GM13976 (cell line): Measurements from ENCODE around the gene GRIP1.

ENCODE experiments used
- DNase-seq: peaks from one replicate; pipeline ENCODE4 v3.0.0; 2012; ENCODE audit warnings: low spot score
- CTCF ChIP-seq: IDR thresholded peaks from 2 replicates; pipeline ENCODE4 v1.5.1; 2012; ENCODE audit warnings: borderline replicate concordance, mild to moderate bottlenecking; ENCODE audit not compliant: insufficient read depth; ENCODE audit errors: extremely low read depth, missing control alignments, control extremely low read depth
- in situ Hi-C: fragments of 300-500 bp; cut with MboI; formaldehyde crosslinking; loops from one replicate; pipeline ENCODE4 v1.12.0; 2022; ENCODE audit warnings: low sequenced_read_pairs, mixed read lengths, inconsistent platforms; ENCODE audit not compliant: unreplicated experiment

The GRIP1 gene

DNA sequence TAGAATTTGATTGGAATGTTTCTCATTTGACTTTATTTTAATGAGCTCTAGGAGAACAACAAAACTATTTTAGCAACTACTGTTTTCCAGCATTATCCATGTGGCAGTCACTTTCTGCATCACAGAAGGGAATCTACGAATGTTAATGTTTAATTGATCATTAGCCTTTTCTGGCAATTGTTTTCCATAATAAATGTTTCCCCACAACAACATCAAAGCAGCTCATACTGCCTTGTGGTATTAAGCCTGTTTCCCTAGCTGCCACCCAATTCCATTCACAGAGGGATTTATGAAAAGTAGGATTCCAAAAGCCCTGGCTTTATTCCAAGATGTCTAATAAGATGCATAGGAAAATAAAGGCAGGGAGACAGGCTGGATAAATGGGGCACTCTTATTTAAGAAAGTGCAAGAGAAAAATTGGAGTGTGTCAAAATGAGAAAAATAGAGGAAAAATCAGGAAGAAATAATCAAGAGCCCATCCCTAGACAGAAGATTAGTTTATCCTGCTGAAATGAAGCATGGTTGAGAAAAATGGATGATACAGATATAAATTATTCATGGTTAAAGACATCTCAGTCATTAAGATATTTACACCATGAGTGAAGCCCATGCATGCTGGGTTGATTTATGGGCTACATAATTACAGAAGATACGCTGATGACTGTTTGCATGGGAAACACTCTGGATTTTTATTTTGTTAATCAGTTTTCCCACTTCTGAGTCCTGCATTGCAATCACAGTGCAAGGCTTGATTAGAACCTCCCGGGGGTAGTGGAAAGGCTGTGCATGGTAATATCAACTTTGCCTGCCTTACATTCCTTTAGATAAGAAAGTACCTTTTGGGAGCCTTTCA is 196.3 kb downstream of the GRIP1 start:
- no peak for DNase-seq
- no peak for TF ChIP-seq CTCF
- in situ Hi-C loops, result no loop called here

DNA sequence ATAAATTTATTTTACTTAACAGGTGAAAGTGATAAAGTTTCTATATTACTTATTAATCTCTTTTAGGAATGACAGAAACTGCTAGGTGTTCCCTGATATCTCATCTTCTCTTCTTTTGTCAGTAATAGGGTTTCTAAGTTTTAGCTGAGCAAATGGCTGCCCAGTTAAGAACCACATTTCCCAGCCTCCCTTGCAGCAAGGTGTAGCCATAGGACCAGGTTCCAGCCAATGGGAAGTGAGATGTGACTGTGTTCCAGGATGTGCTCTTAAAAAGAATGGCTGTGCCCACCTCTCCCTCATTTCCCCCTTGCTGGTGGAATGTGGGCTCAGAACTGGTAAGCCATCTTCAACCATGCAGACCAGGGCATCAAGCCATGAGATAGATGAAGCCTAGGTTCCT is 210.9 kb downstream of the GRIP1 start:
- in situ Hi-C loops, result no loop called here
- no peak for TF ChIP-seq CTCF
- no peak for DNase-seq

DNA sequence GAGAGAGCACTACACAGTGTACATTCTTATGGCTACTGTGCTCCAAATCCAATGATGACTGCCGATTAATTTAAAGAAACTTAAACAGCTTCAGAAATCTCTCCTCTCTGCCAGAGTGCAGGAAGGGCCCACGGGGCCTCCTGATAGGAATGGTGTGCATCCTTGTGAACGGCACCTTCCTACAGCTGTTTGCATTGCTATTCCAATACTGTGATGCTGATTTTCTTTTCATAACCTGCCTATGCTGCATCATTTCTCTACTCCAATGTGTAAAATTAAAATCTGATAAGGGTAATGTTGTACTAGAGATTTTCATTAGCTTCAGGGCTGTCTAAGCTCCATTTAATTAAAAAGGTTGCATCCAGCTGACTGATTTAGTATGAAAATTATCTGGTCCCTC is 217.5 kb downstream of the GRIP1 start:
- in situ Hi-C loops, result no loop called here
- DNase-seq, result no peak
- no peak for TF ChIP-seq CTCF

- DNase-seq, result no peak
- in situ Hi-C loops, result no loop called here
Measured at GRCh38 chr12:66459944-66460482, 218.9 kb downstream of the GRIP1 start.

DNA sequence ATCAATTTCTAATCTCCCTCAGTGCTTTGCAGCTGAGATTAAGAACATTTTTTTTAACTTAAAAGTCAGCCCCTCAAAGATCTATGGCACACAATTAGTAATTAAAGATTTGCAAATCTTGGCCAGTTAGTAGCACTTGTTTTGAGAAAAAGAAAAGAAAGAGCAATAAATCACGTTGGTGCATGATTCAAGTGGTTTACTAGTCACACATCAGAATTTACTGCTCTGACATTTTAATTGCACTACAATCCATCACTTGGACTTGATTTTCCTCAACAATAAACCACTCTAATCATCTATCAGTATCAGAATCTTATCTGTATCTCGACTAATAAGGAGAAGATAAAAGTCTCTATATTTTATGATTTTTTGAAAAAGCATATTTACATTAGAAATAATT is 222.3 kb downstream of the GRIP1 start:
- DNase-seq, result no peak
- TF ChIP-seq CTCF, result no peak
- in situ Hi-C loops, result no loop called here

More at GRCh38 chr12:66459944-66460482, 218.9 kb downstream of the GRIP1 start:
- TF ChIP-seq CTCF, result no peak

DNA sequence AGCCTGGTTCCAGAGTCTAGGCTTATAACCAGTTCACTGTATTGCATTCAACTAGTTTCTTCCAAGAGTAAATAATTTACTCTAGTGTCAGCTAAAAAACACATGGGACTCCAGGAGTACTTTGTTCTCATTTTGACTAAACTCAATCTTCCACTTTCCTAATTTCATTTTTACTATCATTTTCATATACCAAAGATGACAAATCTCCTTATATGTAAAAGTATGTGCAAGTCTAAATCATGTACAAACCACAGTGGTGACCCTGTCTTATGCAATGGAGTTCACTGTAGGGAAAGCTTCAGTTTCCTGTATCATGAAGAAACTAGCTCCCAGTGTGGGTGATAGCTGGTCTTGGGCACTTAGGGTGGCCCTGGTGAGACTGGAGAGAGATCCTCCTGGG is 225.0 kb downstream of the GRIP1 start:
- no peak for TF ChIP-seq CTCF
- in situ Hi-C loops, result no loop called here
- no peak for DNase-seq

DNA sequence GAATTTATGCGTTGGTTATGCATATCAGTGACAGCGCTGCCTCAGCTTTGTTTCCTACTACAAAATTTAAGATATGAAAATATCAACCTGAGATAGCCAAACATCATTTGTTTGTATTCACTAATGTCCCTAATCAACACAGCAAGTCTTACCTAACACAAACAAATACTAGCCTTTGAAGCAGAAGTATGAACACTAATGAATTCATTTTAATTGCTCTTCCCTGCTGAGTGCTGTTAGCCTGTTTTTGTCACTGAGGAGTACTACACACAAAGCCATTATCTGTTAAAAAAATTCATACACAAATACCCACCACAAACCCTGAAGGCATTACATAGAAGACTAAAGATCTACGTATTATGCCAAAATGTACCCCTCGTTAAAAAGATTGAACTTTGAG is 225.8 kb downstream of the GRIP1 start:
- DNase-seq, result no peak
- TF ChIP-seq CTCF, result no peak
- in situ Hi-C loops, result no loop called here
